Natural killer cell (primary cell): ENCODE measurements around the gene TNIP3. TPM values are rescaled to one million over a fixed set of nuclear protein-coding genes. Genes with fewer than 3 reads are reported as not detected.

Source experiments
- ATAC-seq, 3 donors: fragments of 150-1000 bp in 2 of 3; fragments of 200-7000 bp in 1 of 3; cut with Tn5 transposase; 1 replicate in 1 of 3; 2 replicates in 2 of 3; pipeline ENCODE4 v1.10.0; 2021; ENCODE audit warnings: mild to moderate bottlenecking in 2 of 3, moderate library complexity in 2 of 3
- DNase-seq, 2 donors: peaks; one replicate each; pipeline versions ENCODE4 v3.0.0 to v3.0.0-alpha.2; 2013 to 2021; ENCODE audit warnings: mixed read lengths in 1 of 2
- H3K27ac ChIP-seq: one replicate; pipeline ENCODE4 v1.5.1; 2013; ENCODE audit warnings: mild to moderate bottlenecking, low read length
- H3K27me3 ChIP-seq: one replicate; pipeline ENCODE4 v1.6.1; 2013; ENCODE audit warnings: low read length; ENCODE audit not compliant: control insufficient read depth, insufficient read depth
- H3K36me3 ChIP-seq: one replicate; pipeline ENCODE4 v1.6.1; 2013; ENCODE audit warnings: low read length; ENCODE audit not compliant: control insufficient read depth, insufficient read depth
- H3K4me1 ChIP-seq: one replicate; pipeline ENCODE4 v1.6.1; 2013; ENCODE audit warnings: low read length; ENCODE audit not compliant: control insufficient read depth, insufficient read depth
- H3K4me3 ChIP-seq: one replicate; pipeline ENCODE4 v1.5.1; 2013; ENCODE audit warnings: low read length
- H3K9me3 ChIP-seq: one replicate; pipeline ENCODE4 v1.6.1; 2013; ENCODE audit warnings: low read length; ENCODE audit not compliant: control insufficient read depth, insufficient read depth
- H3K27ac Mint-ChIP-seq, 2 donors: one replicate each; pipeline ENCODE4 v1.8.0; 2022; ENCODE audit warnings: mild to moderate bottlenecking in 2 of 2, mixed read lengths in 2 of 2, moderate library complexity in 1 of 2
- H3K27me3 Mint-ChIP-seq, 2 donors: one replicate each; pipeline ENCODE4 v1.8.0; 2022; ENCODE audit warnings: low read depth in 2 of 2, mixed read lengths in 2 of 2
- H3K36me3 Mint-ChIP-seq: one replicate; pipeline ENCODE4 v1.8.0; 2022; ENCODE audit warnings: mixed read lengths
- H3K4me1 Mint-ChIP-seq, 2 donors: one replicate each; pipeline ENCODE4 v1.8.0; 2022; ENCODE audit warnings: mixed read lengths in 2 of 2
- H3K4me3 Mint-ChIP-seq: one replicate; pipeline ENCODE4 v1.8.0; 2022; ENCODE audit warnings: mild to moderate bottlenecking, moderate library complexity, mixed read lengths
- H3K9me3 Mint-ChIP-seq, 2 donors: one replicate each; pipeline ENCODE4 v1.8.0; 2022; ENCODE audit warnings: mixed read lengths in 2 of 2
- CTCF ChIP-seq: fragments of 200-600 bp; IDR thresholded peaks from one replicate; pipeline ENCODE4 v1.8.0; 2022; ENCODE audit warnings: antibody characterized with exemption
- WGBS: methylation state at CpG from one replicate; pipeline ENCODE4 v1.1.7; 2013; ENCODE audit warnings: missing lambda C conversion rate; ENCODE audit not compliant: insufficient coverage; 5-methylcytosine and 5-hydroxymethylcytosine counted together
- intact Hi-C: fragments of 100-400 bp; cut with micrococcal nuclease; formaldehyde crosslinking; loops from one replicate; pipeline ENCODE4 v1.14.2; 2022
- total RNA-seq, 4 donors: library from RNA; stranded (reverse); fragments of 120-200 nt in 1 of 4; gene quantifications; one replicate each; pipeline versions ENCODE4 v1.2.3 to v1.2.4, GENCODE V29; 2013 to 2022

The TNIP3 gene
- total RNA-seq, 3 donors from 2014 or later (not counting 1 experiment from before 2014, with no cell fraction given): 0.45 to 2.5 (median 0.64) TPM

GRCh38 chr4:121112530-121112929 is 51.6 kb downstream of the TNIP3 start:
- no peaks in the 10 kb centered on the region for H3K4me1 ChIP-seq
- no peaks in the 10 kb centered on the region for H3K36me3 ChIP-seq
- H3K36me3 Mint-ChIP-seq: no peaks in the 10 kb centered on the region
- H3K9me3 Mint-ChIP-seq: no peaks in the 10 kb centered on the region
- no peaks in the 10 kb centered on the region for H3K27me3 ChIP-seq
- intact Hi-C loops: no loop called here
- H3K27ac Mint-ChIP-seq: no peak overlapping the region
- peaks cover 13 to 17% of the 10 kb centered on the region in 2 donors for H3K27me3 Mint-ChIP-seq
- DNase-seq: peak in 1 of 2 donors; percentile 30
- H3K9me3 ChIP-seq: no peaks in the 10 kb centered on the region
- ATAC-seq: no peak
- no peak overlapping the region for H3K4me3 Mint-ChIP-seq
- H3K4me1 Mint-ChIP-seq: peaks cover 0 to 5% of the 10 kb centered on the region in 2 donors
- no peak overlapping the region for H3K4me3 ChIP-seq
- no peak overlapping the region for H3K27ac ChIP-seq
- TF ChIP-seq CTCF: peak; percentile 73

GRCh38 chr4:121108557-121108956 is 55.6 kb downstream of the TNIP3 start:
- no peaks in the 10 kb centered on the region for H3K9me3 ChIP-seq
- H3K4me1 ChIP-seq: no peaks in the 10 kb centered on the region
- intact Hi-C loops: no loop called here
- ATAC-seq (no peak), DNase-seq (no peak)
- Mint-ChIP-seq H3K27me3 (peaks cover 31 to 56% of the 10 kb centered on the region in 2 donors), H3K36me3 (peaks cover 7% of the 10 kb centered on the region), H3K4me3 (no peak overlapping the region), H3K4me1 (no peaks in the 10 kb centered on the region), H3K9me3 (no peaks in the 10 kb centered on the region), H3K27ac (no peak overlapping the region)
- no peak for TF ChIP-seq CTCF
- no peak overlapping the region for H3K4me3 ChIP-seq
- H3K27ac ChIP-seq: no peak overlapping the region
- no peaks in the 10 kb centered on the region for H3K36me3 ChIP-seq
- 98% methylated on average over 2 of the region's 2 CpGs for WGBS
- H3K27me3 ChIP-seq: peaks cover 6% of the 10 kb centered on the region

GRCh38 chr4:121107507-121107906 is 56.6 kb downstream of the TNIP3 start:
- H3K9me3 ChIP-seq: no peaks in the 10 kb centered on the region
- Mint-ChIP-seq H3K4me1 (no peaks in the 10 kb centered on the region), H3K9me3 (no peaks in the 10 kb centered on the region), H3K36me3 (peaks cover 7% of the 10 kb centered on the region), H3K27me3 (peaks cover 40 to 66% of the 10 kb centered on the region in 2 donors), H3K4me3 (no peak overlapping the region), H3K27ac (no peak overlapping the region)
- no peak overlapping the region for H3K4me3 ChIP-seq
- no peaks in the 10 kb centered on the region for H3K4me1 ChIP-seq
- no peak for TF ChIP-seq CTCF
- H3K27ac ChIP-seq: no peak overlapping the region
- H3K27me3 ChIP-seq: peaks cover 6% of the 10 kb centered on the region
- DNase-seq (no peak), ATAC-seq (no peak)
- intact Hi-C loops: no loop called here
- no peaks in the 10 kb centered on the region for H3K36me3 ChIP-seq
- 97% methylated on average over 4 of the region's 4 CpGs for WGBS

GRCh38 chr4:121100093-121100775 is 63.9 kb downstream of the TNIP3 start:
- Histone ChIP-seq H3K27me3 (peaks cover 2% of the 10 kb centered on the region), H3K9me3 (no peaks in the 10 kb centered on the region), H3K36me3 (no peaks in the 10 kb centered on the region), H3K4me1 (no peaks in the 10 kb centered on the region), H3K4me3 (no peak overlapping the region), H3K27ac (no peak overlapping the region)
- intact Hi-C loops: no loop called here
- peaks cover 24 to 36% of the 10 kb centered on the region in 2 donors for H3K27me3 Mint-ChIP-seq
- no peaks in the 10 kb centered on the region for H3K36me3 Mint-ChIP-seq
- DNase-seq: no peak
- H3K27ac Mint-ChIP-seq: no peak overlapping the region
- H3K4me3 Mint-ChIP-seq: no peak overlapping the region
- no peak for TF ChIP-seq CTCF
- no peaks in the 10 kb centered on the region for H3K9me3 Mint-ChIP-seq
- WGBS: 80% methylated on average over 1 of the region's 2 CpGs
- no peak for ATAC-seq
- H3K4me1 Mint-ChIP-seq: no peaks in the 10 kb centered on the region
